HG03469 (cell line): ENCODE data around the gene THADA.
A peak's percentile ranks its signal among the peaks of the same experiment; 100 is the strongest.
"Not testable (repeated sequence)": the region's sequence is repeated elsewhere in the genome, so short reads cannot be mapped to it uniquely, and the experiment has no call there.

Experiments
- ATAC-seq: cut with Tn5 transposase; IDR thresholded peaks from one replicate; pipeline ENCODE4 v1.9.1; 2021; ENCODE audit warnings: mild to moderate bottlenecking, moderate library complexity, moderate number of reproducible peaks; ENCODE audit not compliant: unreplicated experiment

The THADA gene

GRCh38 chr2:43391201-43391877 is 204.5 kb downstream of the THADA start:
- no peak for ATAC-seq

- ATAC-seq: no peak
Measured at GRCh38 chr2:43389581-43390466, 206.0 kb downstream of the THADA start.

DNA sequence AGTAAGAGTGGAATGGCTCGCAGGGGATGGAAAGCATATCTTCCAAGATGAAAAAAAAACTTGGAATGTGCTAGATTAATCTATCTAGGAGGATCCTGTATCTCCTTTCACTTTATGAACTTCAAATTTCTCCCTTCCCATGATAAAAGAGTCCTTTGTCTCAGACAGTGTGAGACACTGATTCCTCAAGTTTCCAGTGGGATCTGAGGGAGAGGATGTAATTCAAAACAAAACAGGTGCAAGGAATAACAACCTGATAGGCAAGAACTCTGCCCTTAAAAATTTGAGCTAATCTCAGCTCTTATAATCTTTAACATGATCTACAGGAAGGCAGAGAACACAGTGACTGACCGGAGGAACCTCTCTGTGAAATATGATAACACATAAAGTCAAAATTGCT is 207.5 kb downstream of the THADA start:
- no peak for ATAC-seq

- peak; percentile 55 for ATAC-seq
Measured at GRCh38 chr2:43387092-43388062, 208.5 kb downstream of the THADA start.

DNA sequence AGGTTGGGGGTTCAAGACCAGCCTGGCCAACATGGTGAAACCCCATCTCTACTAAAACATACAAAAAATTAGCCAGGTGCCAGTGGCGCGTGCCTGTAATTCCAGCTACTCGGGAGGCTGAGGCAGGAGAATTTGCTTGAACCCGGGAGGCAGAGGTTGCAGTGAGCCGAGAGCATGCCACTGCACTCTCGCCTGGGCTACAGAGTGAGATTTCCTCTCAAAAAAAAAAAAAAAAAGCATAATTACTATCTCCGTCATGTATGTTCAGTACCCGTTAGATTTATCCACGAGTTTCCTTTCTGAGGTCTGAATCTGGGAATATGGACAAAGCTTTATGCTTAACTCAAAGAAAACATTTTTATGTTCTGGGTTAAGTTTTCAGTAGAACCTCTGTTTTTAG is 209.2 kb downstream of the THADA start:
- ATAC-seq: not testable (repeated sequence)

GRCh38 chr2:43384143-43384542 is 211.7 kb downstream of the THADA start:
- ATAC-seq: no peak

DNA sequence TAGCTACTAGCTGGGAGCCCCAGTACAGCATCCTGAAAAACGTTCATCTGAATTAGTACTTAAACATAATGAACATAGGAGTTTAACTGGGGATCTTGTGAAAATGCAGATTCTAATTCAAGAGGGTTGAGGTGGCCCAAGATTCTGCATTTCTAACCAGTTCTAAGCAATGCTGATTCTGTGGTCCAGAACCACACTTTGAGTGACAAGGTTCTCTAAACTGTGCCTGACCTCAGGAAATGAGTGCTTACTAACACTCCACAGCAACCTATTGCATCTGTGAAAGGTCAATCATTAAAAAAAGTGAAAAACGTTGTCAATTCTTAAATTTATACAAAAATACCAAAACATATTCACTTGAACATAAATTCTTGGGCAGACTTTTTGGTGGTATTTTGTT is 212.3 kb downstream of the THADA start:
- no peak for ATAC-seq

- no peak for ATAC-seq
Measured at GRCh38 chr2:43379494-43379893, 216.3 kb downstream of the THADA start.

DNA sequence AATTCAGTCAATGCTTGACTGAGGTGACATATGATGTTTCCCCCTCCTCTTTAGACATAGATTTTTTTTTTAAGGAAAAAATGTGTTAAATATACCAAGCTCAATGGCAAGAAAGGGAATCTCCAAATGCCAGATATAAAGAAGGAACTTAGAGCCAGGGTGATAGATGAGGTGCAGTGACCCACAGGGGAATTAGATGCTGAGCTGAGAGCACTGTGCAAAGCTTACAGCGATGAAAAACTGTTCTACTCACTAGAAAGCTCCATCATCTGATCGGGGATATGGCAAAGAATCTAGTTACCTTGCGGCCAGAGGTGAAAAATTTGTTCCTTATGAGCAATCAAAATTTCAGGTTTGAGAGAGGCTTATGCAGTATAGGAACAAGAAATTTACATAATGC is 218.5 kb downstream of the THADA start:
- no peak for ATAC-seq

DNA sequence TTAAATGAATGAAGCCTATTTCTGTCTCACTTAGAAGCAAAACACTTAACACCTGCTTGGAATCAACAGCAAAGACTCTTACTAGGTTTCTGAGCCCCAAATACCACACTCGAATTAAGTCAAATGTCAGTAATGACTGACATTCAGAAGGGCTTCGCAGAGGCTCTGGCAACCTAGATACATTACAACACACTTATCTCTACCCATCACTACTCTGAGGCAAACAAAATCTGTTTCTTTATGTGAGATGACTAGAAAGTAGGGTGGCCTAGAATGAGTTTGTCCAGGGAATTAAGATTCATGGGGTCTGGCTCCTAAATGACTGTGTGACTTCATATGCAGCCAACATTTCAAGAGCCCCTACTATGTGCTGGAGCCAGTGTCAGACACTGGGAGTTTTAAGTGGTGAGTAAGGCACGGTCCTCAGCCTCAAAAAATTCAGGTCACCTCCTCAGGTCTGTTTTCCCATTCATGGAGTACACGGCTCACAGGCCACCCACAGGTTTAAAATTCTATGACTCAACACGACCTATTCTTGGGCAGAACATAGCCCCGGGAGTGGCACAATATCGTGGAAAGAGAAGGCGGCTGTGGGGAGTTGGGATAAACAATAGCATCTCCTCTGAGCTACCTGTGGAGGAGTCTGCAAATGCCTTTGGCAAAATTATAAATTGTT is 219.2 kb downstream of the THADA start:
- no peak for ATAC-seq

- ATAC-seq: no peak
Measured at GRCh38 chr2:43375746-43376522, 219.9 kb downstream of the THADA start.

GRCh38 chr2:43372416-43373081 is 223.3 kb downstream of the THADA start:
- no peak for ATAC-seq

DNA sequence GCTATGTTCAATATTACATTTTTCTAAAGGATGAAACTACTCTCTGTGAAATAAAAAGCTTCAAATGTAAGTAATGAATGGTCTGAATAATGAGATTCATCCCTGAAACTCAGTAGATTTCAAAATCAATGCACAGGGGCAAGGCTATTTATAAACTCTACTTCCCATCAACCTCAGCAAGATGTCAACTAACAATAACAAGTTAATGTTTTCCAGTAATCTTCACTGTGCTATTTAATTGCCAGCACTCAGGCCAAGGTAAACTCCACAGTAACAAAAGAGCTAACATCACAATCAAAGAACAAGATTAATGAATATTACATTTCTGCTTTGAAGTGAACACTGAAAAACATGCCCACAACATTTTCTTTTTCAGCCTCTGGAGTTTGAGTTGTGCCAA is 225.1 kb downstream of the THADA start:
- ATAC-seq: no peak

DNA sequence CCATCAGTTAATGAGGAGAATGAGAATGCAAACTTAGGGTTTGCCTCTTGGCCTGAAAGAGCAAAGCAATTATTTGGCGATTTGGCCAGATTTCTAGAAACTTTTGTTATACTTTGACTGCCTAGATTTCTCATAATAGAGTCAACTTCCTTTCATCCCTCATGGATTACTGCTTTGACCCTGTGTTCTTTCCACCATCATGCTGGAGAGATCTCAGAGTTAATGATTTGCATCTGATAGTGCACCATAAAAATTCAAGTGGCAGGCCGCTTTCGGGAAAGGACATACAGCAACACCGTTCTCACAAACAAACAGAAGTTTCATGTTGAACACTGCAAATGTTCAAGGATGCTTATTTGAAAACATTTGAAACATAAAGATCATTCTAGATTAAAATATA is 225.7 kb downstream of the THADA start:
- ATAC-seq: no peak

DNA sequence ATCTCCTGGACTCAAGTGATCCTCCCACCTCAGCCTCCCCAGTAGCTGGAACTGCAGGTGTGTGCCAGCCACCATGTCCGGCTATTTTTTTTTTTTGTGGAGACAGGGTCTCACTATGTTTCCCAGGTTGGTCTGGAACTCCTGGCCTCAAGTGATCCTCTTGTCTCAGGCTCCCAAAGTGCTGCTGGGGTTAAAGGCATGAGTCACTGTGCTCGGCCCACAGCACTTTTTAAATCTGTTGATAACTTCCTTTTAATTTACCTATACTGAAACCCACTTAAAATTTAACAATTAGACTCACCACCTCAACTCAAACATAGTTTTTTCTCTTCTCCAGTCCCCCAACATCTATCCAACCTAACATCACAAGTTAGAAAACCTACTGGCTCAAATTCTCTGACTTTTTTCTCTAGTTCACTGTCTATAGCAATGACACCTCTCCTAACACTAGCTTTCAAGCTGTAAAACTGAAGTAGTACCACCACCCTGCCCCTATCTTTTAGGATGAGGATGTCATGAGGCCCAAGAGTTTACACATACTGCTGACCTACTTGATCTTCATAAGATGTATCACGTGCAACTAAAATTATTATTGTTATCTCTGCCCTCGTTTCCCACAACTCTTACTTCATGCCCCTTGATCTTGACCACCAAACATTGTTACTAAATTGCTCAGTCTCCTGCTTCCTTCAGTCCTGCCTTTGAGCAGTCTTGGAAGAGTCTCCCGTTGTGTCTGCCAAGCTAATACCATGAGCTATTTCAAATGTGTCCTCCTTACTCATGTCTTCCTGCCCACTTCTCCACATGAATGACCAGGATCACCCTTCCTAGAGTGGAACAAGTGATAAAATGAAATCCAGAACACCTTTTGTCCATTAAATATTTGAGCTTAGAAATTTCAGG is 227.1 kb downstream of the THADA start:
- ATAC-seq: no peak

DNA sequence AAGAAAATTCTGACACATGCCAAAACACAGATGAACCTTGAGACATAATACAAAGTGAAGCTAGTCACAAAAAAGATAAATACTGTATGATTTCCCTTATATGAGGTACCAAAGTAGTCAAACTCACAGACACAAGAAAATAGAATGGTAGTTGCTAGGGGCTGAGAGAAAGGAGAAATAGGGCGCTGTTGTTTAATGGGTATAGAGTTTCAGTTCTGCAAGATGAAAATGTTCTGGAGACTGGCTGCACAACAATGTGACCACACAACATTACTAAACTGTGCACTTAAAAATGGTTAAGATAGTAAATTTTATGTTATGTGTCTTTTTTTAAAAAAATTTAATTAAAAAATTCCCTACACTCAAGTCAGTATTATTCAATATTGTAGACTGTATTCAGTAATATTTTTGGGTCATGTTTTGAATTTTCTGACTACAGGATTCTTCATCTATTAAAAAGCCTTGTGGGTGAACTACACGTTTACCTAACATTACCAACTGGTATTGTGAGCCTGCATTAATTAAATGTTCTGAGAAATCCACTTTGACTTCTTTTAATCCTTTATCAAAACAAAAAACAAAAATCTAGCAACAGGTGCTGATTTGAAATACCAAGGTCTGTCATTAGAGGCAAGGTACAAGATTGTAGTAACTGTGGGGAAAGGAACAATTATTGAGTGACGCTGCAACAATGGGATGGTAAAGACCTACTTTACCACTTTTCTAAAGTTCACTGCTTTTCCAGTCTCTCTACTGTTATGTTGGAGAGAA is 228.6 kb downstream of the THADA start:
- no peak for ATAC-seq

DNA sequence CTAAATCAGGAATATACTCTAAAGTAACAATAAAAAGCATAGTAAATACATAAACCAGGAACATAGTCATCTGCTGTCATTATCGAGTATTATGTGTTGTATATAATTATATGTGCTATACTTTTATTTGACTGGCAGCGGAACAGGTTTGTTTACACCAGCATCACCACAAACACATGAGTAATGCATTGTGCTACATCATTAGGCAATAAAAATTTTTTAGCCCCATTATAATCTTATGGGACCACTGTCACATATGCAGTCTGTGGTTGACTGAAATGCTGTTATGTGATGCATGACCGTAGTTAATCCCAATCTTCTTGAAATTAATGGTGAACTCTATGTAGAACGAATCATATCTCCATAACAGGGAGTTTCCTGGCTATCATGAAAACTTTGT is 232.7 kb downstream of the THADA start:
- ATAC-seq: no peak
